PC-9 (cell line): ENCODE results near the gene PHF10. TPM values are rescaled to one million over a fixed set of nuclear protein-coding genes. Genes with fewer than 3 reads are reported as not detected.

ENCODE experiments used
- BruUV-seq: library from RNA; stranded (reverse); fragments of 400-500 nt; replicated peaks from 2 replicates; lab custom pipeline; 2021; lab: Mats Ljungman, UMichigan
- CTCF ChIA-PET: fragments of 300-600 bp; sonication (Branson Sonifier 250); formaldehyde crosslinking; loops from one replicate; lab custom pipeline; 2022; ENCODE audit warnings: antibody characterized with exemption; lab: Charles Lee
- POLR2A ChIA-PET: fragments of 300-600 bp; sonication (Branson Sonifier 250); formaldehyde crosslinking; loops from one replicate; lab custom pipeline; 2022; ENCODE audit warnings: antibody characterized with exemption; ENCODE audit not compliant: unreplicated experiment; lab: Charles Lee
- DNase-seq, 2 experiments: peaks; one replicate each; pipeline versions ENCODE4 v3.0.0 to v3.0.0-alpha.2; 2015 to 2022; ENCODE audit warnings: mixed read lengths in 1 of 2
- H2AFZ ChIP-seq: fragments of 200-600 bp; sonication (generic); 2 replicates; pipeline ENCODE4 v1.8.1; 2017; ENCODE audit warnings: antibody characterized with exemption
- H3F3A ChIP-seq: fragments of 200-600 bp; sonication (generic); 2 replicates; pipeline ENCODE4 v1.8.1; 2017; ENCODE audit warnings: antibody characterized with exemption, mild to moderate bottlenecking, low read depth; ENCODE audit not compliant: insufficient read depth
- H3K27ac ChIP-seq: fragments of 200-600 bp; sonication (generic); 2 replicates; pipeline ENCODE4 v1.6.1; 2016; ENCODE audit warnings: mixed run types
- H3K27me3 ChIP-seq: fragments of 200-600 bp; sonication (generic); 2 replicates; pipeline ENCODE4 v1.6.1; 2016; ENCODE audit warnings: low read depth, mixed run types; ENCODE audit not compliant: insufficient read depth
- H3K36me3 ChIP-seq: fragments of 200-600 bp; sonication (generic); 2 replicates; pipeline ENCODE4 v1.6.1; 2016; ENCODE audit warnings: low read depth, mixed run types
- H3K4me1 ChIP-seq: fragments of 200-600 bp; sonication (generic); replicated peaks from 2 replicates; pipeline ENCODE4 v1.6.1; 2016; ENCODE audit warnings: mixed run types; ENCODE audit not compliant: insufficient read depth
- H3K4me2 ChIP-seq: fragments of 200-600 bp; sonication (generic); 2 replicates; pipeline ENCODE4 v1.6.1; 2017; ENCODE audit warnings: mixed run types
- H3K4me3 ChIP-seq: fragments of 200-600 bp; sonication (generic); 2 replicates; pipeline ENCODE4 v1.6.1; 2016; ENCODE audit warnings: mixed run types
- H3K79me2 ChIP-seq: fragments of 200-600 bp; sonication (generic); 2 replicates; pipeline ENCODE4 v1.6.1; 2017; ENCODE audit warnings: low read depth, mixed run types
- H3K9me2 ChIP-seq: fragments of 200-600 bp; sonication (generic); 2 replicates; pipeline ENCODE4 v1.8.1; 2017; ENCODE audit warnings: mild to moderate bottlenecking; ENCODE audit not compliant: insufficient read depth
- H3K9me3 ChIP-seq: fragments of 200-600 bp; sonication (generic); 2 replicates; pipeline ENCODE4 v1.8.1; 2016; ENCODE audit warnings: low read depth; ENCODE audit not compliant: insufficient read depth
- H4K20me1 ChIP-seq: fragments of 200-600 bp; sonication (generic); 2 replicates; pipeline ENCODE4 v1.8.1; 2017; ENCODE audit not compliant: insufficient read depth
- EZH2 ChIP-seq: fragments of 200-600 bp; sonication (generic); IDR thresholded peaks from 2 replicates; pipeline ENCODE4 v1.8.0; 2017; ENCODE audit warnings: antibody characterized with exemption, low read depth
- intact Hi-C: fragments of 100-400 bp; cut with micrococcal nuclease; formaldehyde crosslinking; loops from one replicate; pipeline ENCODE4 v1.10.0; 2022; ENCODE audit not compliant: unreplicated experiment
- total RNA-seq: library from RNA; stranded (reverse); gene quantifications from 2 replicates; pipeline ENCODE4 v1.2.3, GENCODE V29; 2021
- TF ChIP-seq, protein P1 (sequence below): fragments of 200-600 bp; sonication (generic); conservative IDR thresholded peaks from 2 replicates; pipeline ENCODE4 v1.6.1; 2017; ENCODE audit warnings: mixed run types, antibody characterized with exemption, mild to moderate bottlenecking, moderate library complexity

The PHF10 gene
- total RNA-seq, 1 experiment from 2014 or later, result 21.7 TPM

GRCh38 chr6:169702840-169703246, 21.5 kb downstream of the PHF10 start:
- Histone ChIP-seq H3K36me3 (0 out of 2 replicates have a peak, but pooled peaks cover 21% of the 10 kb centered on the region), H3K9me3 (no peaks in the 10 kb centered on the region), H3K79me2 (peaks cover 57% of the 10 kb centered on the region), H3K27me3 (no peaks in the 10 kb centered on the region), H3K4me3 (peak overlapping the region; percentile 91), H3K27ac (peak overlapping the region; percentile 76), H3F3A (peaks cover 8% of the 10 kb centered on the region; the same call in 1 of the 2 replicates), H3K9me2 (no peaks in the 10 kb centered on the region), H2AFZ (peak overlapping the region; percentile 99), H3K4me1 (peaks cover 28% of the 10 kb centered on the region), H4K20me1 (no peaks in the 10 kb centered on the region), H3K4me2 (peak overlapping the region; percentile 82)
- intact Hi-C loops, result loop anchor here (1.0 to 10.0 kb wide), 3 partner anchors 20 to 248 kb away; partner anchors contain the start of genes DYNLT2 and ERMARD
- CTCF ChIA-PET, result no interaction called here
- DNase-seq, result no peak
- TF ChIP-seq, protein P1, sequence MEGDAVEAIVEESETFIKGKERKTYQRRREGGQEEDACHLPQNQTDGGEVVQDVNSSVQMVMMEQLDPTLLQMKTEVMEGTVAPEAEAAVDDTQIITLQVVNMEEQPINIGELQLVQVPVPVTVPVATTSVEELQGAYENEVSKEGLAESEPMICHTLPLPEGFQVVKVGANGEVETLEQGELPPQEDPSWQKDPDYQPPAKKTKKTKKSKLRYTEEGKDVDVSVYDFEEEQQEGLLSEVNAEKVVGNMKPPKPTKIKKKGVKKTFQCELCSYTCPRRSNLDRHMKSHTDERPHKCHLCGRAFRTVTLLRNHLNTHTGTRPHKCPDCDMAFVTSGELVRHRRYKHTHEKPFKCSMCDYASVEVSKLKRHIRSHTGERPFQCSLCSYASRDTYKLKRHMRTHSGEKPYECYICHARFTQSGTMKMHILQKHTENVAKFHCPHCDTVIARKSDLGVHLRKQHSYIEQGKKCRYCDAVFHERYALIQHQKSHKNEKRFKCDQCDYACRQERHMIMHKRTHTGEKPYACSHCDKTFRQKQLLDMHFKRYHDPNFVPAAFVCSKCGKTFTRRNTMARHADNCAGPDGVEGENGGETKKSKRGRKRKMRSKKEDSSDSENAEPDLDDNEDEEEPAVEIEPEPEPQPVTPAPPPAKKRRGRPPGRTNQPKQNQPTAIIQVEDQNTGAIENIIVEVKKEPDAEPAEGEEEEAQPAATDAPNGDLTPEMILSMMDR, result no peak
- TF ChIP-seq EZH2, result no peak
- BruUV-seq, result TSS peak; percentile 62
- POLR2A ChIA-PET, result interaction anchor here (0.7 kb wide), 1 partner anchor 137 kb away, joined by 5 read pairs; no protein-coding TSS in a partner anchor

- no TSS peak for BruUV-seq
- peaks cover 8% of the 10 kb centered on the region; the same call in 1 of the 2 replicates for H3F3A ChIP-seq
- peaks cover 28% of the 10 kb centered on the region for H3K4me1 ChIP-seq
- ChIA-PET CTCF (interaction anchor here (0.5 kb wide), 1 partner anchor 8 kb away, joined by 3 read pairs; no protein-coding TSS in a partner anchor), POLR2A (interaction anchor here (0.6 to 0.7 kb wide), 2 partner anchors 137 to 852 kb away, joined by 3 to 5 read pairs; partner anchors contain the start of gene TBP)
- no peaks in the 10 kb centered on the region for H4K20me1 ChIP-seq
- no peaks in the 10 kb centered on the region for H3K27me3 ChIP-seq
- peak within 1 kb of the TSS; percentile 92 for H3K4me2 ChIP-seq
- TF ChIP-seq EZH2, result no peak
- TF ChIP-seq, protein P1, result no peak
- intact Hi-C loops, result loop anchor here (1.0 to 10.0 kb wide), 3 partner anchors 21 to 247 kb away; partner anchors contain the start of genes DYNLT2 and ERMARD
- peak within 1 kb of the TSS; percentile 76 for H3K27ac ChIP-seq
- peaks cover 57% of the 10 kb centered on the region for H3K79me2 ChIP-seq
- H3K9me3 ChIP-seq, result no peaks in the 10 kb centered on the region
- H2AFZ ChIP-seq, result peak within 1 kb of the TSS; percentile 99
- 0 out of 2 replicates have a peak, but pooled peaks cover 21% of the 10 kb centered on the region for H3K36me3 ChIP-seq
- DNase-seq, result peak; percentile 86 to 87
- peak within 1 kb of the TSS; percentile 91 for H3K4me3 ChIP-seq
- no peaks in the 10 kb centered on the region for H3K9me2 ChIP-seq
These were observed 22.1 kb downstream of the PHF10 start, which contains the start of the genes C6orf120 and WDR27 for GRCh38 chr6:169701954-169702839. C6orf120 (plus strand) TSS chr6:169702126; CDS start chr6:169702460, 334 bp downstream. WDR27 (minus strand) TSS chr6:169702029; CDS start chr6:169689005, 13,024 bp downstream.
